ENCODE measurements around the gene PSTPIP2. TPM values are rescaled to one million over a fixed set of nuclear protein-coding genes. Genes with fewer than 3 reads are reported as not detected.
"Not testable (repeated sequence)": the region's sequence is repeated elsewhere in the genome, so short reads cannot be mapped to it uniquely, and the experiment has no call there.

PSTPIP2 gene
- total RNA-seq, 1 donor from 2014 or later, result 11.5 TPM

GRCh38 chr18:46050268-46050667 is 21.8 kb downstream of the PSTPIP2 start:
- H3K27ac ChIP-seq, result no peak overlapping the region
- H3K27me3 ChIP-seq (ENCODE audit: low read depth), result no peaks in the 10 kb centered on the region
- no peak for TF ChIP-seq CTCF (IDR thresholded peaks at IDR 0.05)
- intact Hi-C loops (cut with DNase I), result no loop called here
- no peaks in the 10 kb centered on the region for H3K36me3 ChIP-seq
- ATAC-seq (no peak), DNase-seq (no peak)
- no peaks in the 10 kb centered on the region for H3K9me3 ChIP-seq
- peaks cover 16% of the 10 kb centered on the region for H3K4me1 ChIP-seq
- H3K4me3 ChIP-seq, result no peak overlapping the region

- Histone ChIP-seq H3K9me3 (no peaks in the 10 kb centered on the region), H3K27ac (no peak overlapping the region), H3K36me3 (no peaks in the 10 kb centered on the region), H3K27me3 (ENCODE audit: low read depth) (no peaks in the 10 kb centered on the region), H3K4me1 (peaks cover 16% of the 10 kb centered on the region), H3K4me3 (no peak overlapping the region)
- ATAC-seq (no peak), DNase-seq (no peak)
- no peak for TF ChIP-seq CTCF (IDR thresholded peaks at IDR 0.05)
- intact Hi-C loops (cut with DNase I), result no loop called here
Observed at GRCh38 chr18:46048641-46049040, 23.4 kb downstream of the PSTPIP2 start.

GRCh38 chr18:46047369-46047768 is 24.7 kb downstream of the PSTPIP2 start:
- H3K4me3 ChIP-seq; H3K27me3 ChIP-seq (ENCODE audit: low read depth); intact Hi-C loops (cut with DNase I); DNase-seq; ATAC-seq; H3K27ac ChIP-seq; H3K9me3 ChIP-seq; H3K36me3 ChIP-seq: not testable (repeated sequence)
- peaks cover 21% of the 10 kb centered on the region for H3K4me1 ChIP-seq

GRCh38 chr18:46046688-46047087 is 25.4 kb downstream of the PSTPIP2 start:
- no peaks in the 10 kb centered on the region for H3K36me3 ChIP-seq
- intact Hi-C loops (cut with DNase I), result no loop called here
- no peak overlapping the region for H3K4me3 ChIP-seq
- DNase-seq (no peak), ATAC-seq (no peak)
- no peaks in the 10 kb centered on the region for H3K27me3 ChIP-seq (ENCODE audit: low read depth)
- no peaks in the 10 kb centered on the region for H3K9me3 ChIP-seq
- peaks cover 16% of the 10 kb centered on the region for H3K4me1 ChIP-seq
- H3K27ac ChIP-seq, result no peak overlapping the region
- TF ChIP-seq CTCF (IDR thresholded peaks at IDR 0.05), result no peak

- Histone ChIP-seq H3K9me3 (no peaks in the 10 kb centered on the region), H3K4me1 (peaks cover 11% of the 10 kb centered on the region), H3K36me3 (no peaks in the 10 kb centered on the region), H3K27me3 (ENCODE audit: low read depth) (no peaks in the 10 kb centered on the region), H3K4me3 (no peak overlapping the region), H3K27ac (no peak overlapping the region)
- intact Hi-C loops (cut with DNase I), result no loop called here
- TF ChIP-seq CTCF (IDR thresholded peaks at IDR 0.05), result no peak
- ATAC-seq (no peak), DNase-seq (no peak)
Observed at GRCh38 chr18:46046126-46046525, 25.9 kb downstream of the PSTPIP2 start.

GRCh38 chr18:46042571-46043123 is 29.4 kb downstream of the PSTPIP2 start:
- Histone ChIP-seq H3K27me3 (ENCODE audit: low read depth) (no peaks in the 10 kb centered on the region), H3K4me3 (no peak overlapping the region), H3K4me1 (peaks cover 11% of the 10 kb centered on the region), H3K36me3 (no peaks in the 10 kb centered on the region), H3K27ac (no peak overlapping the region), H3K9me3 (no peaks in the 10 kb centered on the region)
- intact Hi-C loops (cut with DNase I), result no loop called here
- ATAC-seq (peak in 1 of 2 donors; percentile 39), DNase-seq (no peak)
- no peak for TF ChIP-seq CTCF (IDR thresholded peaks at IDR 0.05)
